A549 (cell line): ENCODE results near the gene MYO1D. TPM values are rescaled to one million over a fixed set of nuclear protein-coding genes. Genes with fewer than 3 reads are reported as not detected.

Experiments used
- ATAC-seq, 2 experiments: fragments of 200-7000 bp in 1 of 2; fragments of >200 bp in 1 of 2; cut with Nextera tagmentation in 1 of 2; cut with Tn5 transposase in 1 of 2; 3 replicates each; pipeline versions ENCODE4 v1.8.0 to v1.9.1; 2018 to 2020; ENCODE audit warnings: mild to moderate bottlenecking in 1 of 2, moderate library complexity in 1 of 2
- CTCF ChIA-PET: fragments of 300-600 bp; sonication (Branson Sonifier 250); formaldehyde crosslinking; extraction: SDS; loops from one replicate; lab custom pipeline; 2021; ENCODE audit warnings: antibody characterized with exemption, inconsistent platforms; lab: Yijun Ruan, JAX
- POLR2A ChIA-PET: fragments of 350-600 bp; formaldehyde crosslinking; extraction: SDS; loops from one replicate; lab custom pipeline; 2021; ENCODE audit warnings: antibody characterized with exemption, inconsistent platforms; lab: Yijun Ruan, JAX
- DNase-seq, 2 experiments: peaks; one replicate each; pipeline versions ENCODE4 v3.0.0 to v3.0.0-alpha.2; 2011 to 2016; ENCODE audit warnings: low read depth in 1 of 2, low spot score in 1 of 2
- FAIRE-seq: peaks from 2 replicates; lab custom pipeline; 2011; peaks lifted over from hg19 to GRCh38; lab: Jason Lieb, UNC
- H3K27ac ChIP-seq, 2 experiments: fragments of >200 bp; sonication (Bioruptor Twin); formaldehyde crosslinking; 3 replicates each; pipeline ENCODE4 v1.5.1; 2016 to 2017
- H3K4me1 ChIP-seq: fragments of >200 bp; sonication (Bioruptor Twin); formaldehyde crosslinking; 3 replicates; pipeline ENCODE4 v1.6.1; 2016
- H3K4me2 ChIP-seq: fragments of >200 bp; sonication (Bioruptor Twin); formaldehyde crosslinking; 3 replicates; pipeline ENCODE4 v1.6.1; 2016
- H3K4me3 ChIP-seq: fragments of >200 bp; sonication (Bioruptor Twin); formaldehyde crosslinking; 3 replicates; pipeline ENCODE4 v1.5.1; 2016
- H3K9me3 ChIP-seq: fragments of >200 bp; sonication (Bioruptor Twin); formaldehyde crosslinking; 3 replicates; pipeline ENCODE4 v1.6.1; 2016
- BHLHE40 ChIP-seq: IDR thresholded peaks from 2 replicates; pipeline ENCODE4 v1.6.1; 2012; ENCODE audit warnings: low read depth, low read length, inconsistent platforms
- FOSL2 ChIP-seq, 2 experiments: fragments of 450-650 bp in 1 of 2; fragments of >200 bp in 1 of 2; sonication (Bioruptor Twin) in 1 of 2; formaldehyde crosslinking; IDR thresholded peaks; 2 replicates each; pipeline versions ENCODE4 v1.5.0 to v1.6.1; 2016 to 2020; ENCODE audit warnings: mild to moderate bottlenecking in 1 of 2, moderate library complexity in 1 of 2
- HDAC2 ChIP-seq: fragments of 200-600 bp; sonication (generic); IDR thresholded peaks from 2 replicates; pipeline ENCODE4 v1.6.1; 2016
- HES2 ChIP-seq: fragments of >200 bp; sonication (Bioruptor Twin); formaldehyde crosslinking; IDR thresholded peaks from 2 replicates; pipeline ENCODE4 v1.6.1; 2016
- KDM1A ChIP-seq: fragments of 200-600 bp; sonication (generic); IDR thresholded peaks from 2 replicates; pipeline ENCODE4 v1.6.1; 2016; ENCODE audit warnings: low read depth, mild to moderate bottlenecking
- KDM5A ChIP-seq: fragments of 200-600 bp; sonication (generic); IDR thresholded peaks from 2 replicates; pipeline ENCODE4 v1.6.1; 2016; ENCODE audit warnings: antibody characterized with exemption, mild to moderate bottlenecking
- MAZ ChIP-seq: fragments of 150-350 bp; IDR thresholded peaks from 2 replicates; pipeline ENCODE4 v1.6.1; 2014; ENCODE audit warnings: antibody characterized with exemption, low read depth, low read length, borderline replicate concordance
- NR3C1 ChIP-seq: fragments of >200 bp; sonication (Bioruptor Twin); formaldehyde crosslinking; IDR thresholded peaks from 3 replicates; pipeline ENCODE4 v1.6.1; 2017
- POLR2A ChIP-seq: IDR thresholded peaks from 2 replicates; pipeline ENCODE4 v1.6.1; 2012; ENCODE audit warnings: mild to moderate bottlenecking, low read length
- RAD21 ChIP-seq, 2 experiments: fragments of >200 bp in 1 of 2; sonication (Bioruptor Twin) in 1 of 2; formaldehyde crosslinking in 1 of 2; IDR thresholded peaks in 1 of 2; conservative IDR thresholded peaks in 1 of 2; 2 replicates in 1 of 2; 3 replicates in 1 of 2; pipeline ENCODE4 v1.6.1; 2012 to 2018; ENCODE audit warnings: inconsistent platforms in 1 of 2
- RARB ChIP-seq: fragments of 250-450 bp; sonication (Bioruptor Pico); IDR thresholded peaks from 2 replicates; pipeline ENCODE4 v1.8.0; 2021; ENCODE audit warnings: mild to moderate bottlenecking, moderate library complexity
- REST ChIP-seq: fragments of 200-600 bp; sonication (generic); IDR thresholded peaks from 2 replicates; pipeline ENCODE4 v1.6.1; 2016; ENCODE audit warnings: antibody characterized with exemption, mild to moderate bottlenecking, moderate library complexity
- RFX5 ChIP-seq: fragments of 450-650 bp; IDR thresholded peaks from 2 replicates; pipeline ENCODE4 v1.7.1; 2014; ENCODE audit warnings: antibody characterized with exemption, mild to moderate bottlenecking, moderate library complexity
- ZFP36 ChIP-seq: fragments of 450-650 bp; IDR thresholded peaks from 2 replicates; pipeline ENCODE4 v1.6.1; 2014; ENCODE audit warnings: borderline replicate concordance; ENCODE audit not compliant: partially characterized antibody
- ZSCAN20 ChIP-seq: fragments of 250-450 bp; sonication (Bioruptor Pico); IDR thresholded peaks from 2 replicates; pipeline ENCODE4 v1.8.0; 2022; ENCODE audit warnings: mild to moderate bottlenecking, moderate library complexity
- WGBS: methylation state at CpG from one replicate; pipeline ENCODE4 v1.1.6; 2017; ENCODE audit errors: missing lambda C conversion rate; 5-methylcytosine and 5-hydroxymethylcytosine counted together
- polyA plus RNA-seq, 4 experiments: library from polyadenylated mRNA; depleted of rRNA in 3 of 4; stranded (reverse); fragments of >200 nt; fragmentation: RNase III in 1 of 4; extraction: RNeasy Plus Mini Kit Qiagen cat#74134 plus additional on column Dnase treatment in 1 of 4; gene quantifications; 2 replicates in 3 of 4; 3 replicates in 1 of 4; pipeline ENCODE4 v1.2.3, GENCODE V29; 2011 to 2017
- TF ChIP-seq, protein P1 (sequence below): fragments of >200 bp; sonication (Bioruptor Twin); formaldehyde crosslinking; IDR thresholded peaks from 3 replicates; pipeline ENCODE4 v1.6.1; 2016
- TF ChIP-seq, protein P2 (sequence below): fragments of 250-450 bp; sonication (Bioruptor Pico); IDR thresholded peaks from 2 replicates; pipeline ENCODE4 v1.5.0; 2020; ENCODE audit warnings: low read depth, mild to moderate bottlenecking, moderate library complexity
- TF ChIP-seq, protein P3 (sequence below): IDR thresholded peaks from 2 replicates; pipeline ENCODE4 v1.6.1; 2012

The MYO1D gene
- polyA plus RNA-seq, 2 of the 4 experiments (the other 2 are of a cell fraction), result 2.8 to 4.2 TPM

DNA sequence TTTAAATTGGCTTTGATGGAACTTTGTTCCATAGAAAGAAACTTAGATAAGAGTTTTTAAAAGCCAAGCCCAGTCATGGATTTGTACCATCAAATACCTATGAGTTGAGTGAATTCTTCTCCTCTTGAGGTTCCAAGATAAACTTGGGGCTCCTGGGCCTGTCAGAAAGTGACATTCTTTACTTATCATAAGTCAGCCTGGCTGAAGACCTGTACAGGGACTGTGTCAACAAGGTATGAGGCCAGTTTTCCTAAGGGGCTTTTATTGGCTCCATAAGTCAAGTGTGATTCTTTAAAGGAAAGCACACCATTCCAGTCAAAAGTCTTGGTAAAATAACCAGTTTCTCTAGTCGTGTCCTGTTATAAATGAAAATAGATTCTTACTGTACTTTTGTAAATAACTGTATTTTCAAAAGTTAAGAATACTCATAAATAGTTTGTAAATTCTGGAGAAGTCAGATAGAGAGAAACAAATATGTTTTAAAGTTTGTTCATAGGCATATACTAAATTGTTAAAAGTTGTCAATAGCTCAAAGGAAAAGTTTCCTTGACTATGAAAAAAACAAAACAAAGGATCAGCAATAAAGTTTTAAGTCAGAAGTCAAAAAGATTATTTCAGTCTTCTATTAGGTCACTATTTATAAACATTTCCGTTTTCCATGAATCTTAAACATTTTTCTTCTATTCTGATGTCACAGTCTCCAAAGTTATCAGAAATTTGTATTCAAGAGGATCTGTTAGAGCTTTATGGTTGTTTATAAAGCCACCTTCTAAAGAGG lies 22.5 kb upstream of the MYO1D start:
- no peaks in the 10 kb centered on the region for H3K9me3 ChIP-seq
- no peak overlapping the region for H3K27ac ChIP-seq
- DNase-seq (no peak), FAIRE-seq (peak; percentile 23), ATAC-seq (no peak)
- no peak overlapping the region for H3K4me3 ChIP-seq
- ChIA-PET POLR2A (no interaction called here), CTCF (interaction anchor here (0.6 to 1.0 kb wide), 2 partner anchors 99 to 182 kb away, joined by 3 read pairs; no protein-coding TSS in a partner anchor)
- no peak for TF ChIP-seq BHLHE40
- no peak for TF ChIP-seq HDAC2
- TF ChIP-seq MAZ, result no peak
- TF ChIP-seq ZFP36, result no peak
- TF ChIP-seq, protein P1, sequence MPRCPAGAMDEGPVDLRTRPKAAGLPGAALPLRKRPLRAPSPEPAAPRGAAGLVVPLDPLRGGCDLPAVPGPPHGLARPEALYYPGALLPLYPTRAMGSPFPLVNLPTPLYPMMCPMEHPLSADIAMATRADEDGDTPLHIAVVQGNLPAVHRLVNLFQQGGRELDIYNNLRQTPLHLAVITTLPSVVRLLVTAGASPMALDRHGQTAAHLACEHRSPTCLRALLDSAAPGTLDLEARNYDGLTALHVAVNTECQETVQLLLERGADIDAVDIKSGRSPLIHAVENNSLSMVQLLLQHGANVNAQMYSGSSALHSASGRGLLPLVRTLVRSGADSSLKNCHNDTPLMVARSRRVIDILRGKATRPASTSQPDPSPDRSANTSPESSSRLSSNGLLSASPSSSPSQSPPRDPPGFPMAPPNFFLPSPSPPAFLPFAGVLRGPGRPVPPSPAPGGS, result no peak
- TF ChIP-seq POLR2A, result no peak
- no peak for TF ChIP-seq ZSCAN20 (CRISPR knock-in tag)
- TF ChIP-seq NR3C1, result no peak
- no peak for TF ChIP-seq KDM5A
- no peak for TF ChIP-seq FOSL2 (IDR thresholded peaks at IDR 0.05)
- TF ChIP-seq FOSL2 (CRISPR knock-in tag; IDR thresholded peaks at IDR 0.05), result no peak
- no peak for TF ChIP-seq RARB (CRISPR knock-in tag)
- no peak for TF ChIP-seq KDM1A
- TF ChIP-seq, protein P2, sequence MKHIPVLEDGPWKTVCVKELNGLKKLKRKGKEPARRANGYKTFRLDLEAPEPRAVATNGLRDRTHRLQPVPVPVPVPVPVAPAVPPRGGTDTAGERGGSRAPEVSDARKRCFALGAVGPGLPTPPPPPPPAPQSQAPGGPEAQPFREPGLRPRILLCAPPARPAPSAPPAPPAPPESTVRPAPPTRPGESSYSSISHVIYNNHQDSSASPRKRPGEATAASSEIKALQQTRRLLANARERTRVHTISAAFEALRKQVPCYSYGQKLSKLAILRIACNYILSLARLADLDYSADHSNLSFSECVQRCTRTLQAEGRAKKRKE (CRISPR knock-in tag), result no peak
- TF ChIP-seq, protein P3, sequence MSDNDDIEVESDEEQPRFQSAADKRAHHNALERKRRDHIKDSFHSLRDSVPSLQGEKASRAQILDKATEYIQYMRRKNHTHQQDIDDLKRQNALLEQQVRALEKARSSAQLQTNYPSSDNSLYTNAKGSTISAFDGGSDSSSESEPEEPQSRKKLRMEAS, result no peak
- no peak for TF ChIP-seq RFX5
- no peaks in the 10 kb centered on the region for H3K4me1 ChIP-seq
- no peak overlapping the region for H3K4me2 ChIP-seq
- WGBS, result 12% methylated on average over 2 of the region's 2 CpGs

- WGBS, result 76% methylated on average over 2 of the region's 2 CpGs
- POLR2A ChIA-PET, result no interaction called here
- DNase-seq, result no peak
- no peak for FAIRE-seq
- CTCF ChIA-PET, result interaction anchor here (1.0 to 1.3 kb wide), 3 partner anchors 10 to 20 kb away, joined by 3 read pairs; no protein-coding TSS in a partner anchor
- Histone ChIP-seq H3K4me1 (no peaks in the 10 kb centered on the region), H3K4me2 (no peak overlapping the region), H3K27ac (no peak overlapping the region), H3K9me3 (no peaks in the 10 kb centered on the region), H3K4me3 (no peak overlapping the region)
- TF ChIP-seq RAD21 (conservative IDR thresholded peaks at IDR 0.05 in 1 of 2, IDR thresholded peaks at IDR 0.05 in 1 of 2), result no peak
- no peak for TF ChIP-seq FOSL2 (IDR thresholded peaks at IDR 0.05)
- no peak for TF ChIP-seq FOSL2 (CRISPR knock-in tag; IDR thresholded peaks at IDR 0.05)
- no peak for TF ChIP-seq REST
- TF ChIP-seq HES2, result no peak
- no peak for ATAC-seq
Observed at GRCh38 chr17:32896647-32897258, 19.8 kb upstream of the MYO1D start.
